OCI-LY1 (cell line): ENCODE results near the gene RP9.

Experiments used
- H2AFZ ChIP-seq: fragments of 200-600 bp; sonication (generic), shearing (Covaris generic); 2 replicates; pipeline ENCODE4 v1.6.0; 2014; ENCODE audit warnings: antibody characterized with exemption, mild to moderate bottlenecking, low read length
- H3F3A ChIP-seq: fragments of 200-600 bp; sonication (generic), shearing (Covaris generic); 2 replicates; pipeline ENCODE4 v1.6.0; 2014; ENCODE audit warnings: mild to moderate bottlenecking, antibody characterized with exemption, low read length, moderate library complexity; ENCODE audit not compliant: insufficient read depth
- H3K27ac ChIP-seq: fragments of 200-600 bp; sonication (generic); 2 replicates; pipeline ENCODE4 v1.5.1; 2014; ENCODE audit warnings: low read length, mixed run types, mild to moderate bottlenecking, low read depth; ENCODE audit not compliant: poor library complexity, severe bottlenecking
- H3K27me3 ChIP-seq: fragments of 200-600 bp; sonication (generic); 2 replicates; pipeline ENCODE4 v1.6.0; 2014; ENCODE audit warnings: antibody characterized with exemption, mild to moderate bottlenecking, low read length, moderate library complexity; ENCODE audit not compliant: insufficient read depth
- H3K36me3 ChIP-seq: fragments of 200-600 bp; sonication (generic); 2 replicates; pipeline ENCODE4 v1.6.1; 2014; ENCODE audit warnings: mild to moderate bottlenecking, antibody characterized with exemption, low read length, moderate library complexity, mixed read lengths; ENCODE audit not compliant: insufficient read depth
- H3K4me1 ChIP-seq: fragments of 200-600 bp; sonication (generic); 2 replicates; pipeline ENCODE4 v1.5.1; 2014; ENCODE audit warnings: mild to moderate bottlenecking, low read length, moderate library complexity; ENCODE audit not compliant: insufficient read depth, severe bottlenecking
- H3K4me2 ChIP-seq: fragments of 200-600 bp; sonication (generic), shearing (Covaris generic); 2 replicates; pipeline ENCODE4 v1.6.1; 2014; ENCODE audit warnings: low read length
- H3K4me3 ChIP-seq: fragments of 200-600 bp; sonication (generic); 2 replicates; pipeline ENCODE4 v1.5.1; 2014; ENCODE audit warnings: low read length, low read depth, mild to moderate bottlenecking, mixed read lengths; ENCODE audit not compliant: poor library complexity, severe bottlenecking
- H3K79me2 ChIP-seq: fragments of 200-600 bp; shearing (Covaris generic); 2 replicates; pipeline ENCODE4 v1.6.1; 2016; ENCODE audit warnings: mixed run types, low read length, mixed read lengths; ENCODE audit not compliant: insufficient read depth
- H3K9ac ChIP-seq: fragments of 200-600 bp; sonication (generic), shearing (Covaris generic); 2 replicates; pipeline ENCODE4 v1.6.1; 2014; ENCODE audit warnings: mild to moderate bottlenecking, low read length, mixed read lengths
- H3K9me2 ChIP-seq: fragments of 200-600 bp; sonication (generic), shearing (Covaris generic); 2 replicates; pipeline ENCODE4 v1.6.1; 2014; ENCODE audit warnings: low read depth, mild to moderate bottlenecking, low read length, mixed read lengths
- H3K9me3 ChIP-seq: fragments of 200-600 bp; shearing (Covaris generic); 2 replicates; pipeline ENCODE4 v1.6.1; 2014; ENCODE audit warnings: low read length, mixed read lengths
- H4K20me1 ChIP-seq: fragments of 200-600 bp; sonication (generic), shearing (Covaris generic); 2 replicates; pipeline ENCODE4 v1.6.0; 2016; ENCODE audit warnings: mild to moderate bottlenecking, low read length; ENCODE audit not compliant: insufficient read depth
- CTCF ChIP-seq: fragments of 200-600 bp; sonication (generic), shearing (Covaris generic); IDR thresholded peaks from 2 replicates; pipeline ENCODE4 v1.5.1; 2017; ENCODE audit warnings: mild to moderate bottlenecking, antibody characterized with exemption, low read length, moderate library complexity, mixed read lengths
- EZH2 ChIP-seq: fragments of 200-600 bp; sonication (generic), shearing (Covaris generic); IDR thresholded peaks from 2 replicates; pipeline ENCODE4 v1.8.0; 2017; ENCODE audit warnings: borderline replicate concordance, mixed run types, mild to moderate bottlenecking, antibody characterized with exemption, low read length, moderate library complexity, mixed read lengths

RP9 gene

GRCh38 chr7:33109005-33109757 is at the start of gene RP9:
TSS of gene RP9 (minus strand) at chr7:33109404. CDS start at chr7:33109372, 32 bp downstream.
- Histone ChIP-seq H3K79me2 (peaks cover 30% of the 10 kb centered on the region), H3K4me1 (peaks cover 28% of the 10 kb centered on the region), H3K27me3 (no peaks in the 10 kb centered on the region), H3K9me2 (no peaks in the 10 kb centered on the region), H3K36me3 (peaks cover 3% of the 10 kb centered on the region; the same call in 1 of the 2 replicates), H3K4me2 (peak within 1 kb of the TSS; percentile 75), H3F3A (no peaks in the 10 kb centered on the region), H3K4me3 (peak within 1 kb of the TSS; percentile 96), H3K9ac (peak within 1 kb of the TSS; percentile 94), H2AFZ (peak within 1 kb of the TSS; percentile 76), H3K9me3 (no peaks in the 10 kb centered on the region), H3K27ac (peak within 1 kb of the TSS; percentile 28), H4K20me1 (peaks cover 4% of the 10 kb centered on the region; the same call in 1 of the 2 replicates)
- peak; percentile 71 for TF ChIP-seq CTCF
- TF ChIP-seq EZH2, result no peak

- H3F3A ChIP-seq, result no peaks in the 10 kb centered on the region
- H3K4me3 ChIP-seq, result no peak overlapping the region
- no peak overlapping the region for H3K9ac ChIP-seq
- H4K20me1 ChIP-seq, result no peaks in the 10 kb centered on the region
- H2AFZ ChIP-seq, result no peak overlapping the region
- H3K4me2 ChIP-seq, result no peak overlapping the region
- H3K36me3 ChIP-seq, result no peaks in the 10 kb centered on the region
- H3K9me2 ChIP-seq, result no peaks in the 10 kb centered on the region
- H3K9me3 ChIP-seq, result no peaks in the 10 kb centered on the region
- no peaks in the 10 kb centered on the region for H3K27me3 ChIP-seq
- no peaks in the 10 kb centered on the region for H3K4me1 ChIP-seq
- H3K79me2 ChIP-seq, result no peaks in the 10 kb centered on the region
- no peak overlapping the region for H3K27ac ChIP-seq
- TF ChIP-seq EZH2 (no peak), CTCF (no peak)
Observed at GRCh38 chr7:33157781-33158180, 48.6 kb upstream of the RP9 start.

- H3F3A ChIP-seq, result no peaks in the 10 kb centered on the region
- H3K4me1 ChIP-seq, result no peaks in the 10 kb centered on the region
- no peak overlapping the region for H3K4me2 ChIP-seq
- H3K79me2 ChIP-seq, result no peaks in the 10 kb centered on the region
- H2AFZ ChIP-seq, result no peak overlapping the region
- no peak overlapping the region for H3K4me3 ChIP-seq
- no peak overlapping the region for H3K27ac ChIP-seq
- no peak overlapping the region for H3K9ac ChIP-seq
- H3K9me2 ChIP-seq, result no peaks in the 10 kb centered on the region
- TF ChIP-seq EZH2 (no peak), CTCF (no peak)
- H3K27me3 ChIP-seq, result no peaks in the 10 kb centered on the region
- H4K20me1 ChIP-seq, result no peaks in the 10 kb centered on the region
- no peaks in the 10 kb centered on the region for H3K9me3 ChIP-seq
- no peaks in the 10 kb centered on the region for H3K36me3 ChIP-seq
Observed at GRCh38 chr7:33157311-33157710, 48.1 kb upstream of the RP9 start.
